HG03159 (cell line): ENCODE measurements around the gene GPC1.

ENCODE experiments used
- ATAC-seq: cut with Tn5 transposase; IDR thresholded peaks from one replicate; pipeline ENCODE4 v1.9.1; 2021; ENCODE audit warnings: mild to moderate bottlenecking, moderate library complexity; ENCODE audit not compliant: unreplicated experiment

The GPC1 gene

DNA sequence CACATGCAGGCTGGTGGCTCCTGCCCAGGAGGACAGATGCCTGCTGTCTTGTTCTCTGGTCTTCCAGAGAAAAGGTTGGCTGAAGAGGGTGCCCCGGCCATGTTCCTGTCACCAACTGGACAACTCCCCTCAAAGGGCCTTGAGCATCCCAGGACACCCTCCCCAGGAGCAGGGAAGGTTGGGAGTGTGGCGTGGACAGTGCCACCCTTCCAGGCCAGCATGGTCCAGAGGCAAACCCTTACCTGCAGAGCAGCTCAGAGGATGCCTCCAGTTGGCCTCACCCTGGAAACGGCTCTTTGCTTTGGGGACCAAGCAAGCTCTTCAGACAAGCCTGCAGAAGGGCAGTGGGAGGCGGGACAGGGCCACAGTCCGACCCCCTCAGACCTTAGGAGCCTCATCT lies 4.9 kb upstream of the GPC1 start:
- ATAC-seq, result no peak

DNA sequence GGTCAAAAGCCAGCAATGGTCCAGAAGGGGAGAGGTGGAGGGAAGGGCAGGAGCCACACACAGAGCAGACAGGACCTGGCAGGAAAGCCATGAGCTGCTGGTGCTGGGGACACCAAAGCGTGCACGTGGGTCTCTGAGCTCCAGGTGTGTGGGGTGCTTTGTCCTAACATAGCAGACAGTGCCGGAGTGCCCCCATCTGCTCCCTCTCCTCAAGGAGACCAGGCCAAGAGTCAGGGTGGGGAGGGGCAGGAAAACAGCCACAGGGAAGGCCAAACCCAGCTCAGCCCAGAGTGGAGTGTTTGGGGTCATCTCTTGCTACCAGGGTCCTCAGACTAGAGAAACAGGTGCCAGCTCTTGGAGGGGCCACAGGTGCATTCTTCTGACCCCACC lies 4.2 kb upstream of the GPC1 start:
- ATAC-seq, result no peak

DNA sequence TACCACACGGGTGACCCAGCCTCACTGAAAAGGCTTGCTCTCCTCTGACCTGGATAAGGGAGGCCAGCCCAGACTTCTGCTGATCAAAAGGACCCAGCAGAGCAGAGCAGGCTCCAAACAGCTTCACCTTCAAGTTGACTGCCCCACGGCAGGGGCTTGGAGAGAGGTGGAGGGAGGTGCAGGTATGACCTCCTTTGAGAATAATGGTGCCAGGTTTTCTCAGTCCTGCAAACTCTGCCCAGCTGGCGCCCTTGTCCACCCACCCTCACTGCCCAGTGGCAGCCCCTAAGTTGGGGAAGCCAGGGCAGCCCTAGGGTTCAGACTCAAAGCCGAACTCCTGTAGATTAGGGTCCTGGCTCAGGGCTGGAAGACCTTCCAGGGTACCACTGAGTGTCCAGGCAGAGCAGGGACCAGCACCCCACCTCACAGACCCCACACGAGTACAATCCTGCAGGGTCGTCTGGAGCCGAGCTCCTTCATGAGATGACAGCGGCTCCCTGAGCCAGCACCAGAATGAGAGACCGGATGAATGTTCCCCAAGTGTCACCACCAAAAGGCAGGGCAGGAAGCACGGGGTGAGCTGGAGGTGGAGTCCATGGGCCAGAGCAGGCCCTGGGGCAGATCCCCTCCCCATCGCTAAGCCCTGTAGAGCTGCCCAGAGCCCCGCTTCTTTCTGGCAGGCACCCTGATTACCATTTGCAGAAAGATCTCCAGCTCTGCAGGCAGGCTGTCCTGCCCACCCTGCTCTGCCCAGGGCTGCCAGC lies 3.6 kb upstream of the GPC1 start:
- no peak for ATAC-seq

DNA sequence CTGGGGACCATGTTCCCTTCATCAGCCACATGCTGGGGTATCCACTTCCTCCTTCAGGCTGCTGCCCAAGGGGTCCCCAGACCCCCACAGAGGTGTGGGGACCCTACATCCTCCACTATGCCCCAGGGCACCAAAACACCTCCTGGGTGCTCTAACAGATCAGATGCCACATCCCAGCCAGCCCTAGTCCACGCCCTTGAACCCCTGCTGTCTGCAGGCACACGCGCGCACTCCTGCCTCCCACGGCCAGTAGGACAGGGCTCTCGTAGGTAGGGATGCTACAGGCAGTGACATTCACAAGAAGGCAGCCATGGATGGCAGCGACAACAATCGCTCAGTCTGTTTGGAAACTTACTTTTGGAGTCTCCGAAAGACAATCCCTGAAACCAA lies 3.0 kb upstream of the GPC1 start:
- no peak for ATAC-seq

DNA sequence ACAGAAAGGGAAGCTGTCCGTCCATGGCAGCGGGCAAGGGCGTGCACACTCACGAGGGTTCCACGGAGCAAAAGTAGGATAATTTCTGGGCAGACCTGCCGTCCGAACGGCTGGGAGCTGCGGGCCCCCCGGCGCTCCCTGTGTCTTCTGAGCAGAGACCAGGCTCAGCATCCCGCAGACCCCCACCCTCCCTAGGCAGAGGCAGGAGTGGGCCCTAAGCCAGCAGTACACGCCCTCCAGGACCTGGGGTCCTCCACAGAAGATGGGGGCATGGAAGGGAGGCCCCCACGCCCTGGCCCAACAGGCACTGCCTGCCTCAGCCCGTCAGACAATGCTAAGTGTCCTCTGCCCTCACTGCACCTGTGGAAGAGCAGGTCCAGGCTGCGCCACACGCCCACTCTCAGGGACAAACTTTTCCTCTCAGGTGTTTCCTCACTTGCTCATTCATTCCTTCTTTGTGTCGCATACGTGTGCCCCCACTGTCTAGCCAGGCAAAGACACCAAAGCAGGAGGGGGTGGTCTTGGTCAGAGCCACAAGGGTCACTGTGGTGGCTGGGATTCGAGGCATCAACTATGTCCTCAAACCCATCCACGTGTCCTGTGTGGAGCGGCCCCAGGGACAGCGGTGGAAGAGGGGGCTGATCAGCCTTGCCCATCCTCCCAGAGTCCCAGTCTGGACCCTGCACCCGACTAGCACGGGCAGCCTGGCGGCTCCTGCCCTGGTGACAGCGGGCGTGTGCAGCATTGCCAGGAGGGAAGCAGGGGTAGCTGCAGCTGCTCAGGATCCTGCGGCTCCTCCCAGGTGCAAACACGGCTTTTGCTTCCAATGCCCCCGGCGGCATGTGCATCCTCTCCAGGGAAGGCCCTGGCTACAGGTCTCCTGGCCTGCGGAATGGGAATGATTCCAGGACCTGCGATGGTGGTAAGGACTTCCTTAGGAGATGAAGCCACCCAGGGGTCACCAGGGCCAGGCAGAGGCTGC lies 2.4 kb upstream of the GPC1 start:
- no peak for ATAC-seq

DNA sequence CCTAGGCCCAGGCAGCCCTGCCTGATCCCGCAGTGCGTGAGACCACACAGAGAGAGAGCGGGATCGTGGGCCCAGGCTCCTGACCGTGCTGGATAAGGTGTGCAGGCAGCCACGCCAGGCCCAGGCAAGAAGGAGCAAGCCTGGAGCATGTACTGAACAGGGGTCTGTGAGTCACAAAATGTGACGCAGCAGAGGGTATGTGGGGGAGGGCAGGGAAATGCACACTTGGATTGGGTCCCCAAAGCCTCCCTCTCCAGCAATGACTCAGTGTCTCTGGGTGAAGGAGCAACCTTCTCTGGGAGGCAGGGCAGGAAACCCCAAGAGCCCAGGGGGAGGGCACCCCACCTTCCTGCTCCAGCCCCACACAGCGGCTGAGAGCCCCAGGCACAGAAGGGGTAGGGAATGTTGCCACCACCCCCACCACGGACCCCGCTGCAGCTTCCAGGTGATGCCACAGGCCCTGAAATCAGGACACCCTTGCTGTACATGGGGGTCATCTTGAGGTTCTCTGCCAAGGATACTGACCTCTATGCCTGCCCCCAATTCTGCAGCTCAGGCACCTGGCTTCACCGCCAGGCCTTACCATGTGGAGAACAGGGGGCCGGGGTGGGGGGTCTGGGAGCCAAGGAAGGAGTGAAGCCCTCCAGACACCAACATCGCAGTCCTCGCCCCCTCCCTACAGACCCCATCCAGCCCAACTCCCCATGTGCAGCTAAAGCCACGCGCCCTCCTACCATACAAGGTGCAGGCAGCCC lies 1.3 kb upstream of the GPC1 start:
- ATAC-seq, result no peak

DNA sequence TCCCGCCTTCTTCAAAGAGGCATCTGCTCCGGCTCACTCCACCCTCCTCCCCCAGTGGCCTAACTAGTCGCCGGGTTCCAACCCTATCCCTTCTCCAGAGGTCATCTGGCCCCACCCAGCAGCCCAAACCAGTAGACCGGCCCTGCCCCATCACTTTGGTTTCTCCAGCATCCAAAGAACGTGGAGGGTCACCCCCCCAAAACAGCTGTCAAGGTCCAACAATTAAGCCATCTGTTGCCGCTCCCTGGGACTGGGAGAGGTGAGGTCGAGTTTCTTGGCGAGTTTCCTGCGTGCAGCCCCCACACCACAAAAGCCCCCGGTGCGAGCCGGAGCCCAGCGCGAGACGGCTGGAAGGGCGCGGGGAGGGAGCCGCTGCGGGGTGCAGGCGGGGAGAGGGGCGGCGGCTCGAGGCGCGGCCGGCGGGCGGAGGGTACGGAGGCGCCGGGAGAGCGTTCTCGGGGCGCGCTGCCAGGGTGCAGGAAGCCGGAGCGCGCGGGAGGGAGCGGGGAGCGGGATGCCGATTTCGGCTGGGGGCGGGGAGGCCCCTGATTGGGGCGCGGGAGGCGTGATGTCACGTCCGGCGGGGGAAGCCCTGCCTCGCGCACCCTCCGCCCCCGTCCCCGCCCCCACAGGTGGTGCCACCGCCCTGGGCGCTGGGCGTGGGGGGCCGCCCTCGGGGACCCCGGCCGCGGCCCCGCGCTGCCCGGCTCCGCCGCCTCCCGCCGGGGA lies 571 bp upstream of the GPC1 start:
- ATAC-seq, result peak; percentile 57

DNA sequence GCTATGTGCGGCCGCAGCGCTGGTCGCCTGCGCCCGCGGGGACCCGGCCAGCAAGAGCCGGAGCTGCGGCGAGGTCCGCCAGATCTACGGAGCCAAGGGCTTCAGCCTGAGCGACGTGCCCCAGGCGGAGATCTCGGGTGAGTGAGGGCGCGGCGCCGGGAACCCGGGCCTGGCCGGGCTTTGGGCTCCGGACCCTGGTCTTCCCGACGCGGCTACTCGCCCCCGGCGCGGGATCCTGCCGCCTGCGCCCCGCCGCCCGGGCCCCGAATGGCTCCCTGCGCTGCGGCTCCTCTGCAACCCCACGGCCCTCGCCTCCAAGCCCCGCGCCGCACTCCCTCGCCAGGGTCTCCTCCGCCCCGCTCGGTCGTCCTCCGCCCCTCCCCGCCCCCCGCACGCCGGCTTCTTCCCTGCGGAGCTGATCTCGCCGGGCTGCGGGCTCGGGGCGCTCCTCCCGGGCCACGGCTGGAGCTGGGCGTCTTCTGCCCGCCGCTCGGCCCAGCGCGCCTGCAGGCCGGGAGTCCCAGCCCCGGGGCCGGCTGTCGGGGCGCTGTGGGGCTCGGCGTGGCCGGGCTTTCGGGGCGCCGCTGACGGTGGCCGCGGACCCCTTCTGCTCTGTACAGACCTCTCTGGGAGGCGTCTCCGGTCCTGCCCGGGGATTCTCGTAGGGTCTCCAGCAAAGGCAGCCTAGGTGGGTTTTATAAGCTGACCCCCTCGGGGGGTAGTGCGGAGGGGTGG lies 652 bp downstream of the GPC1 start:
- ATAC-seq, result peak; percentile 19

DNA sequence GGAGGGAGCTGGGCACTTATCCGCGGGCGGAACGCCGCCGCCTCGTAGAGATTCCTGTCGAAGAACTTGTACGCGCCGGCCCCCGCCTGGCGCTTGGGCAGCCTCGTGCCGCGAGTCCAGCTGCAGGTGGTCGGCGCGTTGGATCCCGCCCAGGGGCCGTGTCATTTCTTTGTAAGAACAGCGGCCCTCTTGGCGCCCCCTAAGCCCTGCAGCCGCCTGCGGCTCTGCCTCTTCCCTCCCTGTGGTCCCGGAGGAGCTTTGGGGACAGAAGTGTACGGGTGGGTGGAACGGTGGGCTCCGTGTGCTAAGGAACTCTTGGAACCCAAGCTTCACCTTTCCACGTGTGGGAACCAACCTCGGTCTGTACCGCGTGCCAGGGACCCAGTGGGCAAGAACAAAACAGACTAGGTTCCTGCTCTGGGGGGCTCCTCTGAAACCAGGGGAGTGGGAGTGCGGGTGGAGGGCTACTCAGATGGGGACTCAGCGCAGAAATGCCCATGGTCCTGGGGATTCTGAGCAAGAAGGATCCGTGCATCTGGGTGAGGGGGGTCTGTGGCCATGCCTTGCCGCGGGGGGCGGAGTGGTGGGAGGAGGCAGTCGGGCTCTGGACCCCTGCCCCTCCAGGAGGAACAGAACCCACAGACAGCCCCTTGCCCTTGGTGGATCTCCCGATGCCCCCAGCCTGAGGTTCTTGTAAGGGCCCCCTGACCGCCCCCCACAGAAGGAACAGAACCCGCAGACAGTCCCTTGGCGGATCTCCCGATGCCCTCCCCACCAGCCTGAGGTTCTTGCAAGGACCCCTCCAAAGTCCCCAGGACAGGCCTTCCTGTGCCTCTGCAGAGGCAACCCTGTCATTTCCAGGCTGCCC lies 1.5 kb downstream of the GPC1 start:
- no peak for ATAC-seq

DNA sequence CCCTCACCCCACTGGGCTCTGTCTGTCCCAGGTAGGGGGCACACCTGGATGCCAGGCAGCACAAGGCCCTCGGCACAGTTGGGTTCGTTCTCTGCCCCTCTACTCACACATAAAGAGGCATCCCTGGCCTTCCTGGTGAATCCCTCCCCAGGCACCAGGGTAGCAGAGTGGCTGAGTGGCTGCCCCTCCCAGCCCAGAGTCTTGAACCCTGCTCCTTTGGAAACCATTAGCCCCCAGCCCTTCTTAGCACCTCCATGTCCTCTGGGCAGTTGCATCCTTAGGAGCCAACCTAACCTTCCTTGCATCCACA lies 2.0 kb downstream of the GPC1 start:
- ATAC-seq, result no peak

DNA sequence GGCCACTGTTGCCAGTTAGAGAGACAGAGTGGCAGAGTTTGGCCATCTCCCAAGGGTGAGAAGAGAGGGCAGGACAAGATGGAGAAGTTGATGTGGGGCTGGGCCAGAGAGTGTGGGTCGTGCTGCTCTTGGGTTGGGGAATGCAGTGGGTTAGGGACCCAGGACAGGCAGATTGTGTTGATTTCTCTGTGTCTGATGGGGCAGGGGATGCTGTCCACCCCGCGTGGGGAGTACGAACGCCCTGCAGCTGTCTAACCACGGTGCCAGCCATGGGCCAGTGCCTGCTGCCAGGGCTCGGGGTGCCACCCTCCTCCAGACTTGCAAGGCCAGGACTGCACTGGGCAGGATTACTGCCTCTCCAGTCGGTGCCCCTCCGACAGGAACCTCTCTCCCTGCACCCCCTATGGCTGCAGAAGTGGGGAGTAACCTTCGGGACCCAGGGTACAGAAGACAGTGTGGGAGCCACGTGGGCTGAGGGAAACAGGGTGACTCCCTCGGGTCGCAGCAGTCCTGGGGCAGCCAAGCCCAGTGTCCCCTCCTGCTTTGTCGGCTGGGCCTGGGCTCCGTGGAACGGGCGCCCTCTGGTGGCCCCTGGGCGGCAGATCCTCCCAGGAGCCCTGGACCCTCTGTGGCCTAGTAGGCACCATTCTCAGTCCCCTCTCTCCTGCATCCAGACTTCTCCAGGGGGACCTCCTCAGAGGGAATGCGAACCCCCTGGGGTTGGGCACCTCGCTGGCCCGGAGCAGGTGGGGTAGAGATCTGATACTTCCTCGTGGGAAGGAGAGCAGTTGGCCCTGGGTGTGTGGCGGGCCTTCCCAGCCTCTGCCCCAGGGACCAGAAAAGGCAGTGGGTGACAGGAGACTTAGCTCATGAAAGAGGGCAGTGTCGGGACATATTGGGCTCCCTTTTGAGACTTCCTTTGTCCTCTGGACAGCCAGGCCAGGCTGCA lies 2.7 kb downstream of the GPC1 start:
- ATAC-seq, result no peak

DNA sequence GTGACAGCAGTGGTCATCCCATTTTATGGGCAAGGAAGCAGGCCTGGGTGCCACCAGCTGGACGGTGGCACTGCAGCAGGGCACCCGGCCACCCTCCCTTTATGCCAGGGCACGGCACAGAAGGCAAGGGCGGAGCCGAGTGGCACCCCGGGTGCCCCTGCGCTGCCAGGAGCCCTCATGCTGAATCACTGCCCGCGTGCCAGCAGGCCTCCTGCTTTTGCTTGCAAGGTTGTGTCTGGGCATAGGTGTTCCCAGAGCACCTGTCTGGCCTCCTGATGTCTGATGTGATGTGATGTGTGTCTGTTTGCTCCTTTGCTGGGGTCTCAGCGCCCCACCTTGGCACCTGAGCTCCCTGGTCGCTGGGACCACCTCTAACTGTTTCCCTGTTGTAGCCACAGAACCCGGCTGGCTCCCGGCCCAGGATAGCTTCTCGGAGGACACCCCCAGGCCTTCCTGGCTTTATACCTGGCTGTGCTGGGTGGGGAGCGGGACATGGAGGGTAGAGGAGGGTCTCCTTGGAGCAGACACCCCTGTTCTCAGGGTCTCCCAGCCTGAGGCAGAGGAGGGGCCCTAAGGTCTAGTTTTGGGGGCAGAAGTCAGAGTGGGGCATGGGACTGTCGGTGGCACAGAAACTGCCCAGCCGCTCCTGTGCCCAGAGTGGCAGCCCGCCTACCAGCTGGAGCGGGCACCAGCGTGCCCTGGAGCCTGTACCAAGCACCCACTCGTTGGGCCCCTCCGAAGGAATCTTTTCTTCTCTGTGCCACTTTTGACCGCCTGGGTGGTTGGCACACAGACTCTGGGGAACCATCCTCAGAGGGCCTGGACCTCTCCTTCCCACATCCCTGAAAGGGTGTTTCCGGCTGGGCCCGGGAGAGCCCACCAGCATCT lies 3.6 kb downstream of the GPC1 start:
- ATAC-seq, result no peak

DNA sequence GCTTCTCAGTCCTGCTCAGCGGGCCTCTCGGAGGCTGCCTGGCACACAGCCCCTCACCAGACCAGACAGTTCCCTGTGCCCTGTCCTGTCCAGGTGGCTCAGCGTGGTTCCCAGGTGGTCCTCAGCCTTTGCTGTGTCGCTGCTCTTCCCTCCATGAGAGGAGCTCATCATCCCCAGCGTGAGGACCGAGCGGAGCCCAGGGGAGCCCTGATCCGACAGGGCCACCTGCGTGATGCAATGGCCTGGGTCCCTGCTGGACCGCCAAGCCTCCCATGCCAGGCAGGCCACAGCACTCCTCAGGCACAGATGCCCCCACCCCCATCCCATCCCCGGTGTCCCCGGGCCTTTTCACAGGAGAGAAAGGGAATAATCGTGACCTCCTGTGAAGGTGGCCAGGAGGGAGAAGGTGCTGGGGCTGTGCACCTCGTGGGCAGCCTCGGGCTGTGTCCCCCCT lies 4.3 kb downstream of the GPC1 start:
- ATAC-seq, result no peak

DNA sequence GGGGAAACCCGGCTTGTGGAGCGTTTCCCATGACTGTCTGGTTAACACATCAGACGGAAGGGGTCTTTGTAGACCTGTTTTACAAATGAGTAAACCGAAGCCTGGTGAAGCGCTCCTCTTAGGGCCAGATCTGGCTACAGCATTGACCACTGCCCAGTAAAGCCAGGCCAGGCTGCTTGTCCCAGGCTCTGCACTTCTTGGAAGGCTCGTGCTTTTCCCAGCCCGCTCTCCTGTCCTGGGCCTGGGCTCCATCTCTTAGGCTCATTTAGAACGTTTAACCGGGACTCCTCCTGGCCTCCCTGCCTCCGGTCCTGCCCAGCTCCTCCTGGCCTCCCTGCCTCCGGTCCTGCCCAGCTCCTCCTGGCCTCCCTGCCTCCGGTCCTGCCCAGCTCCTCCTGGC lies 4.8 kb downstream of the GPC1 start:
- no peak for ATAC-seq

DNA sequence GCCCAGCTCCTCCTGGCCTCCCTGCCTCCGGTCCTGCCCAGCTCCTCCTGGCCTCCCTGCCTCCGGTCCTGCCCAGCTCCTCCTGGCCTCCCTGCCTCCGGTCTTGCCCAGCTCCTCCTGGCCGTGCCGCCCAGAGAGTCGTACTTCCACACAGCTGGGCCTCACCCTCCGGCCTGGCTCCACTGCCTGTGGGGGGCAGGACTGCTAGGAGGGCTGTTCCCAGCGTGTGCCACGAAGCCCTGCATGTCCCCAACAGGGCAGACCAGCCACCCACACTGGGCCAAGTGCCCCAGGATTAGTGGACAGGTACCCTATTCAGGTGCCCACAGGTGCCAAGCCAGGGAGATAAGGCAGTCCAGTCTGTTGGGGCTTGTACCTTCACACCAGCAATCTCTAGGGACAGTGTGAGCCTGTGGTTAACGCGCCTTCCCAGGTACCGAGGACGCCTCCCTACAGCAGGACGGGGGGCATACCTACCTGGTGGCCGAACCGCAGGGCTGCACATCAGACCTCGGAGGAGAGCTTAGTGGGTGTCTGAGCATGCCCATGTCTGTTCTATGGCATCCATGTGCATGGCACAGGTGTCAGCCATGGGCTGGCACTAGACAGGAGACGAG lies 5.3 kb downstream of the GPC1 start:
- no peak for ATAC-seq

DNA sequence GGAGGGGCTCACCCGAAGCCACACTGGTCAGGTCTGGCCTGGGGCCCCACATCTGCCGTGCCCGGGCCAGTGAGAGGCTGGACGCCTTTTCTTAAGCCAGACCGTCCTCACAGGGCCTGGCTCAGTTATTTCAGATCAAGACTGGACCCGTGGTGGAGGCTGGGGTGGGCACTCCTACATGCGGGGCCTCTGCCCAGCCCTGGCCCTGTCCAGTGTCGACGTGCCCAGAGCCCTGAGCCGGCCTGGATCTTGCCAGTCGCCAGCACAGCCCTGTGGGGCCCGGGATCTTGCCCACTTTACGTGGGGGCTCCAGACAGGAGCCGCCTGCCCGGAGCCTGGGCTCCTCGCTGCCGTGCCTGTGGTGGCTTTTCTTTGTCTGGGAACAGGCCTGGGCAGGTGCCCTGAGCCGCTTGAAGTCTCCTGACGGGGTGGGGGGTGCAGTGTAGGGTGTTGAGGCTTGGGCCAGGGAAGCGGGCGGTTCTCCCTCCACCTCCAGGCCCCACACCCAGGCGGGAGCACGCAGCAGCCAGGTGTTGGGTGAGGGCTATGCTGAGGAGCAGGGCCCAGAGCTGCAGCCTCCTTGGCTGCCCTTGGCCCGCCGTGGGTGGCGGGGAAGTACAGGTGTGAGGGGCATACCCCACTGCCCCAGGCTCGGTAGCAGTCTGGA lies 6.0 kb downstream of the GPC1 start:
- ATAC-seq, result no peak
